Effector CD8-positive, alpha-beta T cell (primary cell): Measurements from ENCODE around the gene WDFY4.

Experiments used
- DNase-seq: peaks from one replicate; lab custom pipeline; 2025; lab: John Stamatoyannopoulos, UW

WDFY4 gene

DNA sequence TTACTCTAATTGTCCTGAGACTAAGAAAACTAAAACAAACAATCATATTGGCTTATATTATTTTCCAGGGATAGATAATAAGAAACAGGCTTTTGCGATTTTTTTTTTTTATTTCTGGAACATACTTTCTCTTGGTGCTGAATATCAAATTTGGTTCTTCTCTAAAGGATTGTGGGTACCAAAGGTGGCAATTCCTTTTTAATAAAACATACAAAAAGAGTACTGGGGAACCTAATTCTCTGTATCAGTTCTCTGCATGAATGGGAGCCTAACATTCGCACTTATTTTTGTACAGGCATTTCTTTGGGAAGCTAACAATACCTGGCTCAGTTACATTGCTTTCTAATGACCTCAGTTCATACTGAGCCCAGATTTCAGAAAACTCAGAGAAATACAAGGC lies 222.2 kb downstream of the WDFY4 start:
- no peak for DNase-seq

DNA sequence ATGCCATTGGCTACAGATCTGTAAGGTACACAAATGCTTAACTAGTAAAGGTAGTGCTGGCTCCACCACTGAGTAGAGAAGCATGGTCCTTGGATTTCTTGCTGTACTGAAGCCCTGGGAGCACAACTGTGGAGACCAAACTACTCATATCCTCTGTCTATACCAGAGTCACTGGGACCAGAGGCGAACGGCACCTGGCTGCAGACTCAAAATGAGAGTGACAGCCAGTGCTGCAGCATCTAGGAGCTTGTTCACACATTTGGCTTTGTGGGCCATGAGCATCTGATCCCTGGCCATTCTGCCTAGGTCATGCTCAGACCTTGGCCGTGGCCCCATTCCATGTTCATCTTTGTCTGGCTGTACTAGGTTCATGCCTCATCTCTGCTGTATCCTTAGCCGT lies 223.1 kb downstream of the WDFY4 start:
- DNase-seq = no peak

DNA sequence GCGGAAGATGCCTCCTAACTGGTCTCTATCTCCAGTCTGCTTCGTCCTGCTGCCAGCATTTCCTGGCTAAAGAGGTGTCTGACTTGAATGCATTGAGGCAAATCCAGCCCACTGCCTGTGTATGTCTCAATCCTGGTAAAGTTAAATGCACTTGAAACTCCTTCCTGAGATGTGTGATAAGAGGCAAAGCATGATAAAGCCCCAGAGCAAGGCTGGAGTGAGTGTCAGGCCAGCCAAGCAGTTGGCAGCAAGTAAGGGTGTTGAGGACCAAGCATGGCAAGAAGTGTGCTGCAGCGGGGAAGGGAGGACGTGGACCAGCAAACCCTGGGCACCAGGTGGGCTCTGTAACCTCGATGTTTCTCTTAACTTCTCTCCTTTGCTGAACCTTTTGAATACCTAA lies 225.9 kb downstream of the WDFY4 start:
- no peak for DNase-seq

DNA sequence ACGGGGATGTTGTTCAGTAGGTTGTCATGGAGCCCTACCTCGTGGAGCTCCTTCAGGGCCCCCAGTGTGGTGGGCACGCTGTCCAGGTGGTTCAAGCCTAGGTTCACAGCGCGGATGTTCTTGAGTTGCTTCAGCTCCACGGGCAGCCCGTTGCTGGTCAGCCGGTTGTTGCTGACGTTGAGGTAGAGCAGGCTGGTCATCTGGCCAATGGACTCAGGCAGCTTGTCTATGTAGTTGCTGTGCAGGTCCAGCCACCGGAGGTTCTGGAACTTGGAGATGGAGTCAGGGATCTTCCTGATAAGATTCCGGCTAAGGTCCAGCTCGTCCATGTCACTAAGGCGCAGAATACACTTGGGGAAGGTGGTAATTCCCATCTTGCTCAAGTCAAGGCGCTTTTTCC lies 229.0 kb downstream of the WDFY4 start:
- no peak for DNase-seq

DNA sequence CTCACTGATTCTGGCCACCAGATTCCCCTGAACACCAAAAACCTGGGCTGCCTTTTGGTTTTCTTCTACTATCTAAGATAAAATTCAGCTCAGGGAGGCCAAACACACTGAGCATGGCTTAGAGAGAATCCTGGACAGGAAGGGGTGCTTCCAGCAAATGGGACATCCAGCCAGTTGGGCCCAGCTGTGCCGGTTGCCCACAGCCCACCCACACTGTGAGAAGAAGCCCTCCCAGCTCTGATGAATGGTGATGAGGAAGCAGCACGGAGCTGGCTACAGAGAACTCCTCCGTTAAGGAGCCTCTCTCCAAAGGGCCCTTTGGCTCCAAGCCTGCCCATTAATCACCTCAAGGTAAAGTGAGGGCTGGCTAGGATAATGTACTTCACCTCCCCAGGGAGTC lies 239.1 kb downstream of the WDFY4 start:
- no peak for DNase-seq

DNA sequence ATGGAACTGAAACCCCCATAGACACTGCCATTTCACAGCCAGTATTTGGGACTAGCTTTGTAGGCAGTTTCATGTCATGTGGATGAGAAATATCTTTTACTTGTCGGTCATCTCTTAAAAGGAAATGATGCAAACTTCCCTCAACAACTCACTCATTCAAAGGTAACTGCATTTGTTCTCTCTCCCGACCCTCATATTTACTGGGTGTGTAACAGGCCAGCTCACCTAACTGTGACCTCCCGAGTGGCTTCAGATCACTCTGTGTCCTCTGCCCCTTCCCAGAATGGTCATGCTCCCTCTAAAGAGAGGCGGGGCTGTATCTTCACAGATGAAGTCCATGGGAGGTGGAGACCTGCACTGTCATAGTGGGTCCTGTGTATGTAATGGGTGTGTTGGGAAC lies 240.3 kb downstream of the WDFY4 start:
- DNase-seq = no peak

DNA sequence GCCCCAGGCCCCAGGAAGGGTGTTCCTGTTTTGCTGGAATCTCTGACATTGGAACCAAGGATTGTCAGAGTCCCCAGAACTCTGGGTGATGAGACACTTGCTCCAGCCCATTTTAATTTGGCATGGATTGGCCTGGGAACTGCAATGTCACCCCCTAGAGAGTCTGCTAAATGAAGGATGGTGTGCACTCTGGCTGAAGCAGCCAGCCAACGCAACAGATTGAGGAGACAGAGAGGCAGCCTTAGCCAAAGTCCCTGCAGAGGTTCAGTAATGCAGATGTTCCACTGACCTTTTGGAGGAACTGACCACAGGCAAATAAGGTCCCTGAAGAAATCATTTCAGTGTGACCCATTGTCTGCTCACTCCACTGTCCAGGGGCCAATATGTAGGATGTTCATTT lies 241.6 kb downstream of the WDFY4 start:
- DNase-seq = no peak

DNA sequence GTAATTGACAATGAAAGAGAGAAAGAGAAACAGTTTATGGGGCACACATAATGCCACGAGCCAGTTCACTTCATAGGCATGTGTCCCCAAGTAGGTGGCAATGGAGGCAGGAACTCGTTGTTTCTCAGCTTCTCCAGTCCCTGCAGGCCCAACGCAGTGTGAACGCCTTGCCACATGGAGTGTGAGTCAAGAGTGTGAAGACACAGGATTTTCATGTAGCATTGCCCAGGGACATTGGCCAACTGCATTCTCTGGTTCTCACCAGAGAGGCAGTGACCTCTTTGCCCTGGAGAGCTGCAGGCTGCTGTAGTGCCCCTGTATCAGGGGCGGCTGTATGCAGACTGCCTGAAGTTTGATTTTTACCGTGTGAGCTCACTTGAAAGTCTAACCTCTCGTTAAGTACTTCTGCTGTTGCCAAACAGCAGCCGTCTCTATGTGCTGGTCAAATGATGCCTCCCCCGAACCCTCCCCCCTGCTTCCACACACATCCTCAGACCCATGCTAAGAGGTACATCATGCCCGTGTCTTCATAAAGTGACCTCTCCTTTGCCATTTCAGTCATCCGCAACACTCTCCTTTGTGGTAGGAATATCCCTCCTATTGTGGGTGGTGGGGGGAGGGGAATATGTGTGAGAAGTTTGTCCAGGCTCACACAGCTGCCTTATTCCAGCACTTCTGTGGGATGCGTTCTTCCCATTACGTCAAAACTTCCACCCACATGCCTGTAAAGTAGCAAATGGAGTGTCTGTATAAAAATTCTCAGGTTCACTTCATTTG lies 242.3 kb downstream of the WDFY4 start:
- DNase-seq = no peak

DNA sequence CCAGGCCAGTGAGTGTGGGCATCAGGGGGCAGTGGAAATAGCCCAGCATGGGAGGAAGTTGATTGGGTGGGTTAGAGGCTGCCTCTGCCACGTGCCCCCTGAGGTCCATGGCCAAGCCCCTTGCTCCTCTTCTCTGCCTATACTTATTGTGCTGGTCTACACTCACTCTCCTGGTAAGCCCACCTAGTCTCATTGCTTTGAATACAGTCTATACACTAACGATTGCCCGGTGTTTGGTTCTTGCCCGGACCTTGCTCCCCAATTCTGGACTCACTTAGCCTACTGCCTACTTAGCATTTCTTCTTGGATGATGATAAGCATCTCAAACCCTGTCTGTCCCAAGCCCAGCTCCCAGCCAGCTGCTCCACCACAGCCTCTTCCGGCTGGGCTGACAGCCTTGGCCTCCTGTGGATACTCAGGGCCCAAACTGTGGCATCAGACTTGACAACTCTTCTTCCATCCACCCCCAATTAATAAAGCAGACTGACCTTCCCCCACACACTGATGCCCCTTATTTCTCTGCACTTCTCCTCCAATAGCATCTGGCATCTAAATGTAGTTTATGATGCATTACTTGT lies 244.8 kb downstream of the WDFY4 start:
- DNase-seq = no peak

DNA sequence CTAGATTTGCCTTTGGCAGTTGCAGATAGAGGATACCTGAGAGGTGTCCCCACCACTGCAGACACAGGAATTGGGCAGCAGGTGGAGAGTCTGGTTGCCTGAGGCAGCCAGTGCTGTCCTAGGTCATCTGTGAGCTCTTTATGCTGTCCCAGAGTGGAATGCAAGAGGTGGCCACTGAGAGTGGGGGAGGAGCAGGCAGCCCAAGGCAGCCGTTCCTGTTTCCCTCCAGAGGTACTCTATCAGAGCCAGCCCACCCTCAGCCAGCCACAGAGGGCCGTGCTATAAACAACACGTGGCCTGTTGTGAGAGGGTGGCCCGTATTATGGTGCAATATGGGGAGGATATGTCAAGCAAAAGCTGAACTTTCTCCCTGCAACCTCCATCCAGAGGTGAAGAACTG lies 246.5 kb downstream of the WDFY4 start:
- no peak for DNase-seq

DNA sequence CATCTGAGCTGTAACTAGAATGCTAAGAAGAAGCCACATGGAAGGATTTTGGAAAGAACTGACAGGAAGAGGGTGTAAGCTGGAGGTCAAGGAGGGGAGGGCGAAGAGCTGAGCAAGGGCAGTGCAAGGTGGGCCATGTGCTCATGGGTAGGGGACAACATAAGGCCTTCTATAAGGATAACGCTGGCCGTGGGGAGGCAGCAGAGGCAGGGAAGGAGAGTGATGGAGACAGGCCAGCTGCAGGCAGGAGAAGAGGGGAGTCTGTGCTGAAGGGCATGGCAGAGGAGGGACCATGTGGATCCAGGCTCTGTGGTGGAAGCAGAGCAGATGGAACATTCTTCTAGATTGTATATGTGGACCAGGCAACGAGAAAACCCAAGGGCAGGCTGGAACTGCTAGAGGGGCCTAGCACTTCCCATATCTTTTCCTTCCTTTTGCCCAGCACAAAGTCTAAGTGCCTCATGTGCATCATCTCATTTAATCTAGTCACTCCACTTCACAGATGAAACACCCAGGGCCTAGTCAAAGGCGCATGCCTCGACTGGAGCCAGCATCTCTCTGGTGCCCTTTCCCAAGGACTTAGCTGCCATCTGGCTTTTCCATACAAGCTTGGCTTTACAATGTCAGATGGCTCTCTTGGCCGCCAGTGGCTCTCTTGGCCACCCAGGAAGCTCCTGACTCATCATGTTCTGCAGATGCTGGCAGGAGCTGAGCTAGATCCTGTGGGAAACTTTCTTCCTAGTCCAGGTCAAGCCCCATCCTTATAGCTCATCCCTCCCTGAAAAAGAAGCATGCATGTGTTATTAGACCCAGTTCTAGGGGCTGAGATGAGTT lies 248.4 kb downstream of the WDFY4 start:
- DNase-seq = no peak

DNA sequence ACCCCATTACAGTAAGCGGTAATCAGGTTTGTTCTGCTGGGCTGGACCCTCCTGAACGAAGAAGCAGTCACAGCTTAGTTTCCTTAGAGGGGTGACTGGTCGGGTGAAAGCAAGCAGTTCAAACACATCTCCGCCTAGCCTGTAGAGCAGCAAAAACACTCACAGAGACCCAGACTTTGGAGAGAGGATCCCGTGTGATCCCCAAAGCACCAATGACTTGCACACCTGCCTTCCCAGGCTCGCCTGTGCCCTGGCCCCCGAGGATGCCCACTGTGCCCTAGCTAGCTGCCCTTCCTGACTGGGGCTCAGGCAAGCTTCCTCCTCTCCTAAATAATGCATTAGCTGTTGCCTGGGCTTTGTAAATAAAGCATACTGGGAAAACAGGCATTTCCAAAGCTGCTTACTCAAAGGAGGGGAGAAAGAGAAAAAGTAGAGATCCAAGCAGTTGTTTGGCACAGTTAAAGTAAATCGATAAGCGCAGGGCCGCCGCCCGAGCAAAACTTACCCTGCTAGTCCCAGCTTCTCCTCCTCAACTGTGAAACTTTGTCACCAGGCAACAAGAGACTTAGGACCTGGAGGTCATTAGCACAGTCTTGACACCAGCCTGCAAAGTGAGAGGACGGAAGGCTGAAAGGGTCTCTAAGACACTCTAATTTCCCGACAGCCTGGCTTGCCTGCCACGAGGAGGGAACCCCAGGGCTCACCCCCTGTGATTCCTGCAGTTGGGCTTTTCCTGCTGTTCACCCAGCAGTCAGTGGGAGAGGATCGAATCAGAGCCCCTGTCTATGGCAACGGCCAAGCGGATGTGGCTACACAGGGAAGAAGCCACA lies 250.2 kb downstream of the WDFY4 start:
- DNase-seq = no peak

DNA sequence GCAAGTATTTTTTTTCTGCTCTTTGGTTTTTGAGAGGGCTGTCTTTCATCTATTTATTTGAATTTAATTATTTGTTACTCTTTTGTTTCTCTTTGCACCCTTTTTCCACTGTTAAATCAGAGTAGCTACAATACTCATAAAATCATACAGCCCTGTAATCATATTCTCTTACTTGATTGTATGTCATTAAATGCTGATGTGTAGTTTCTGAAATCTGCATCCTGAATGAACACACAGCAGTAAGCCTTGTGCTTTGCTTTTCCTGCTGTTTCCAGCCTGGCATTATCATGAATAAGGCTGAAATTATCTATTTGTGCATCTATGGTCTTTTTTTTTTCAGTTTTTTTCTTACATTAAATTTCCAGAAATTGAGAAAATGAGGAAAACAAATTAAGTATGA lies 250.9 kb downstream of the WDFY4 start:
- DNase-seq = no peak

DNA sequence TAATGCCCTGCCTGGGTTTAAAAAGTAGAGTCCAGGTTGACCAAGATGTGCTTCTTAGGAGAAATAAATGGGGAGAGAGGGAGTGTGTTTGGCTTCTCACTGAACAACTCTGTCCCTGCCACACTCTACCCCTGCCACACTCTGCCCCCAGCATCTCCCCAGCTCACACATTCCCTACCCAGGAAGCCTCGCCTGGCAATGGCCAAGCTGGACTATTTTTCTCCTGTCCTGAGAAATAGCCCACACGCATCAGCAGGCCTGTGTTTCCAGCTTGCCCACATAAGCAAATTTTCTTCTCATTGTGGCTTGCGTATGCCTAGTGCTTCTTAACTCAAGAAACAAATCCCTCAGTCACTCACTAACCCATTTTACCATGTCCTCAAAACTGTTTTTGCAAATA lies 253.1 kb downstream of the WDFY4 start:
- no peak for DNase-seq

DNA sequence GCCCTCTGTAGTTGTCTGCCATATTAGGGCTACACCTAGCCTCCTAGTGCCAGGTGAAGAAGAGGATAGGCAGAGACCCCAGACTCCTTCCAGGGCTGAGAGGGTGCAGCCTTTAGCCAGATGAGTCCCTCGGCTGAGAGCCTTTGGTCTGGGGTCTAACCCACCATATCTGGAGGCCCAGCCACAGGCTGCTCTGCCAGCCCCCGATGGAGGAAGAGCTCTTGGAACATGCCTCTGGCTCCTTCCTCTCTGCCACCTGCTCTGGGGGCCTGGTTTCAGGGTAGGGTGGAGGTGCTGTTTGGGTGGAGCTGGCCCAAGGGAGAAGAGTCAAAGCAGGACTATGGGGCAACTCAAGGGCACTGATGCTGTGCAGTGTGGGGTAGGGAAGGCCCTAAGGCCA lies 253.6 kb downstream of the WDFY4 start:
- no peak for DNase-seq

DNA sequence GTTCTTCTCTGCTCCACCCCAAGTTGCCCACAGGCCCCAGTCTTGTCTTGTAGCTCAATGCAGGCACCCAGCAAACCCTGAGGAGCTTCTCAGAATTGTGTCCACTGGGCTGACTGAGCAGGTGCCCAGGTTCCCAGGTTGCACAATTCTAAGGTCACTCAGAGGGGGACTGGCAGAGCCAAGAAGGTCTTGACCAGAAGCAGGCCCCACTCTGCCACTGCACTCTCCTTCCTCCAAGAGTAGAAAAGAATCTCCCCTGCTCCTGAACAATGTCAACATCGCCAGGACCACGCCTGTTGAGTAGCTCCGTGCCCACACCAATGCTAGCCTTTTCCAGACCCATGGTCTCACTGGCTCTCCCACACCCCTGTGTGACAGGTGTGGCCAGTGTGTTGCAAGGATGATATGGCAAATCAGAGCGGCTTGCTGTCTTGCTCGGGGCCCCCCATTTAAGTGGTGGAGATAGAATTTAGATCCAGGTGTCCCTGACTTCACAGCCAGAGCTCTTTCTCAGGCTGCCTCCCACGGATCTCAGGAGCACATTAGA lies 254.4 kb downstream of the WDFY4 start:
- DNase-seq = no peak

DNA sequence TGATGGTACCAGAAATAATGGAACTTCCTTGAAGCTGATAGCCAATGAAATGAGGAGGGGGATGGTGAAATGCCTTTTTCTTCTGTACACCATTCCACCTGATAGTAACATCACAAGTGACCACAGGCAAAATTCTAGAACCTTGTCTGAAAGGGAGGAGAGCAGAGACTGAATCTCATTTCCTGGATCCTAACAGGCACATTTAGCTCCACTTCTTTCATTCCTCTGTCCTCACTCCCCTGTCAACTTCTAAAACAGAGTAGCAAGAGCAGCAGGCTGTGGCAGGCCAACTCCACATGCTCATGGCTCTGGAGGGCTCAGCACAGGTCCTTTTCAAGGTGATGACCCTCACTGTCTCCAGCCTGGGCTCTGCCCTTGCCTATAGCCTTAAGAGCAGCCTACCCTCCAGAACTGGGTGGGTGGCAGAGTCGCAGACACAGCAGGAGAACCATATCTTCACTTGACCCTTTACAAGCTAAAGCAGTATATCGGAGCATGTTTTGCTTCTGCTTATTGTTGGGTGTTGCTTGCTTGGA lies 255.2 kb downstream of the WDFY4 start, which contains the start of gene LRRC18:
Gene LRRC18 (minus strand): TSS at position 51 of the 536 bp plus-strand sequence. CDS start 25,685 bp downstream, outside the sequence.
- DNase-seq = no peak

DNA sequence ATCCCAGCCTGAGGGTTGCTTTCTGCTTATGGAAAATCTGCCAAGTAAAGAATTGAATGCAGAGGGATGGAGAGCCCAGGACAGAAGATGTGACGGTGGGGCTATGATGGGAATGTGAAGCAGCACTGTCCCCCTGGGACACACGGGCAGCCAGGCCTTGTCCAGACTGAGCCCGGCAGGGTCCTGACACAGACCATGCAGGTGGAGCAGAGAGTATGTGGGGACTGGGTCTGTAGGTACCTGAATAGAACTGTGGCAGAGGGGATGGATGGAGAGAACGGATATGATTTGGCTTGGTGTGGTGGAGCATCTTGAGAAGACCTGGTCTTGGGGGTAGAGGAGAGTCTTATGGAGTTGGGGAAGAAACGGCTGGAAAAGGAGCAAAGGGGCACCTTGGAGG lies 255.7 kb downstream of the WDFY4 start:
- DNase-seq = no peak

DNA sequence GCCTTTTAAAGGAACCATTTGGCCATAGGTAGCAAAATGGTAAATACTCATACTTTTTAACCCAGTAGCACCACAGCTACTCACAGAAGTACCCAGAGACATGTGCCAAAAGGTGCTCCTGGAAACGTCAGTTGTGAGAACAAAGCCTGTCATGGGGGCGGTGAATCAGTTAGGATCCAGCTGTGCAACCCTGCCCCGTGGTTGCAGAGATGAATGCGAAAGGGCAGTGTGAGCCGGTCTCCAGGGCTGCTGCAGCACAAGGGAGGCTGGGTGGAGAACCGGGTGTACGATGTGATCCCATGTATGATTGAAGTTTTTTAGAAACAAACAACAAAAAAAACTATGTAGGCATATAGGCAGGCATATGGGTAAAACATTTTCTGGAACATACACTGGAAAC lies 256.3 kb downstream of the WDFY4 start:
- DNase-seq = no peak

DNA sequence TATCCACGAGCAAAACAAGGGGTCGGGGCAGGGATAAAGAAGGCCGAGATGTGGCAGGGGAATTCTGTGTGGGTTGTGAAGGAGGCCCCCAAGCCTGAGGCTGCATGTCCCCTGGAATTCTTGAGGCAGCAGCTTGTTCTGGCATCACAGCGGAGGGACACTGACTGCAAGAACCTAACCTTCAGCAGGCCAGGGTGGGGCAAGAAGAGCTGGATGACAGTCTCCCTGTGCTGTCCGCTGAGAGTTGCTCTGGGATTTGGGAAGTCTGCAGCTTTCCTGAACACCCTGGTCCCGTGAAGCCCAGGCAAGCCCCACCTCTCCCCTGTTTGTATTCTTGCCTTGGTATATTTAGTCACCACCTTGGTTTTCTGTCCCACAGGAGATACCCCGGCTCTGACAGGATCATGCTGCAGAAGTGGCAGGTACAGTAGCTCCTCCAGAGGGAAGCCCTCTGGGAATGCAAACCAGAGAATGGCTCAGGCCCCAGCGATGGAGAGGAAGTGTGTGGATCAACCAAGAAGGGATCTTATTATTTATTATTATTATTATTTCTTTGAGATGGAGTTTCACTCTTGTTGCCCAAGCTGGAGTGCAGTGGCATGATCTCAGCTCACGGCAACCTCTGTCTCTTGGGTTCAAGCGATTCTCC lies 256.9 kb downstream of the WDFY4 start:
- no peak for DNase-seq

DNA sequence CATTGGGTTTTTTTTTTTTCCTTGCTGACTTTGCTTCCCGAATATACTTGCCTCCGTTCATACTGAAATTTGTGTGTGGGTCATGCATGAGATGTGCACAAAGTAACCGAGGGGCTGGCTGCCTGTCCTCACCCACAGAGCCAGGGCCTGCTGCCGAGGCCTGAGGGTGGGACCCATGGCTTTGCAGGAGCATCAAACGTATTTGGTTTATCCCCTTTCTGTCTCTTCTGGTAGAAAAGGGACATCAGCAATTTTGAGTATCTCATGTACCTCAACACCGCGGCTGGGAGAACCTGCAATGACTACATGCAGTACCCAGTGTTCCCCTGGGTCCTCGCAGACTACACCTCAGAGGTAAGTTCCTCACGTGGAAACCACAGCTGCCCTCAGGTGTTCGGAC lies 258.4 kb downstream of the WDFY4 start:
- DNase-seq = no peak
